ENCODE measurements around the gene SIPA1L2.
A peak's percentile ranks its signal among the peaks of the same experiment; 100 is the strongest.

SIPA1L2 gene

DNA sequence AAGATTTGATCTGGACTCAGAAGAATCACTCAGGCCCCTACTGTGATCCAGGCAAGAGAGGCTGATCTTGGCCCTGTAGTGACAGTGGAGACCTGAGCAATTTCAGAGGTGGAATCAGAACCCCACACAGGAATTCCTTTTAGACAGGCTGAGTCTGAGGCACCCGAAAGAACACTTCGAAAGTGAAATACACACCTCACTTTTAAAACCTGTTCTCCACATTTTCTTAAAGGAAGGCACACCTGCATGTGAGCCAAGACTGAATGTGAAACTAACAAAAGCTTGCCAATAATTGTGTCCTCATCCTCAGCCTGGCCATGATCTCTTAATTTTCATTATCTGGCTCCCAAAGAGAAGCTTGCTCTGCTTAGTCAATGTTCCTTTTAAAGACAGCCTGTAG lies 32.2 kb downstream of the SIPA1L2 start:
- TF ChIP-seq, protein P1, sequence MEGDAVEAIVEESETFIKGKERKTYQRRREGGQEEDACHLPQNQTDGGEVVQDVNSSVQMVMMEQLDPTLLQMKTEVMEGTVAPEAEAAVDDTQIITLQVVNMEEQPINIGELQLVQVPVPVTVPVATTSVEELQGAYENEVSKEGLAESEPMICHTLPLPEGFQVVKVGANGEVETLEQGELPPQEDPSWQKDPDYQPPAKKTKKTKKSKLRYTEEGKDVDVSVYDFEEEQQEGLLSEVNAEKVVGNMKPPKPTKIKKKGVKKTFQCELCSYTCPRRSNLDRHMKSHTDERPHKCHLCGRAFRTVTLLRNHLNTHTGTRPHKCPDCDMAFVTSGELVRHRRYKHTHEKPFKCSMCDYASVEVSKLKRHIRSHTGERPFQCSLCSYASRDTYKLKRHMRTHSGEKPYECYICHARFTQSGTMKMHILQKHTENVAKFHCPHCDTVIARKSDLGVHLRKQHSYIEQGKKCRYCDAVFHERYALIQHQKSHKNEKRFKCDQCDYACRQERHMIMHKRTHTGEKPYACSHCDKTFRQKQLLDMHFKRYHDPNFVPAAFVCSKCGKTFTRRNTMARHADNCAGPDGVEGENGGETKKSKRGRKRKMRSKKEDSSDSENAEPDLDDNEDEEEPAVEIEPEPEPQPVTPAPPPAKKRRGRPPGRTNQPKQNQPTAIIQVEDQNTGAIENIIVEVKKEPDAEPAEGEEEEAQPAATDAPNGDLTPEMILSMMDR (IDR thresholded peaks at IDR 0.05; ENCODE audit: insufficient read depth, low read length, poor library complexity, severe bottlenecking) = no peak

DNA sequence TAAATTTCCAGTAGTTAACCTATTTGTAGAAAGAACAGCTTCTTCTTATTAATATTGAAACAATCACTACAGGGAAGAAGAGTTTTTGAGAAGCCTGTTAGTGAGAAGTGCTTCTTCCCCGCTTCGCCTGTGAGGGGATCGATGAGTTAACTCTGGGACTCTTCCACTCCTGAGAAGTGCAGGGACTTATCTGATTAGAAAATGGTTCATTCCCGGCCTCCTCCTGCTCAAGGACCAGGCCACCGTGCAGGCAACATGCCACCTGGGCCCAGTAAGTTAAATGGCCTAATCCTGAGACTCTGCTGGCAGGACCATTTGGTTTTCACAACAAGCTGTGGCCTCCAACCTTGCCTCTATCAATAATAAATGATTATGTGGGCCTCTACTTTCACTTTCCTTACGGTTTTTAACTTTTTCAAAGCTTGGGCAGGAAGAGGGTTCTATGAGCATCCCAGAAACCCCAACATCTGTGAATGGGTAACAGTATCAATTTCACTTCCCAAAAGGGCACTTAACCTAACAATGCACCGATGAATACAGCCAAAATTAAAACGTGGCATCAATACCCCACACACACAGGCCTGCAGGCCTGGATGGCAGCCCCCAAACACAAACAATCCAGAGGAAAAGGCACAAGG lies 33.1 kb downstream of the SIPA1L2 start:
- no peak for DNase-seq (ENCODE audit: extremely low read depth, insufficient read length)
- TF ChIP-seq, protein P1 (IDR thresholded peaks at IDR 0.05; ENCODE audit: insufficient read depth, low read length, poor library complexity, severe bottlenecking) = no peak
- Histone ChIP-seq H3K27me3 (replicated peaks; ENCODE audit: control insufficient read depth, insufficient read depth, low read length) (no peaks in the 10 kb centered on the region), H3K4me3 (replicated peaks; ENCODE audit: low read depth, low read length) (no peak overlapping the region), H3K36me3 (ENCODE audit: control insufficient read depth, insufficient read depth, low read length) (no peaks in the 10 kb centered on the region)

More for the DNA sequence above, 32.2 kb downstream of the SIPA1L2 start:
- peak; percentile 32 for DNase-seq (ENCODE audit: extremely low read depth, insufficient read length)
- Histone ChIP-seq H3K4me3 (replicated peaks; ENCODE audit: low read depth, low read length) (no peak overlapping the region), H3K36me3 (ENCODE audit: control insufficient read depth, insufficient read depth, low read length) (no peaks in the 10 kb centered on the region), H3K27me3 (replicated peaks; ENCODE audit: control insufficient read depth, insufficient read depth, low read length) (no peaks in the 10 kb centered on the region)

DNA sequence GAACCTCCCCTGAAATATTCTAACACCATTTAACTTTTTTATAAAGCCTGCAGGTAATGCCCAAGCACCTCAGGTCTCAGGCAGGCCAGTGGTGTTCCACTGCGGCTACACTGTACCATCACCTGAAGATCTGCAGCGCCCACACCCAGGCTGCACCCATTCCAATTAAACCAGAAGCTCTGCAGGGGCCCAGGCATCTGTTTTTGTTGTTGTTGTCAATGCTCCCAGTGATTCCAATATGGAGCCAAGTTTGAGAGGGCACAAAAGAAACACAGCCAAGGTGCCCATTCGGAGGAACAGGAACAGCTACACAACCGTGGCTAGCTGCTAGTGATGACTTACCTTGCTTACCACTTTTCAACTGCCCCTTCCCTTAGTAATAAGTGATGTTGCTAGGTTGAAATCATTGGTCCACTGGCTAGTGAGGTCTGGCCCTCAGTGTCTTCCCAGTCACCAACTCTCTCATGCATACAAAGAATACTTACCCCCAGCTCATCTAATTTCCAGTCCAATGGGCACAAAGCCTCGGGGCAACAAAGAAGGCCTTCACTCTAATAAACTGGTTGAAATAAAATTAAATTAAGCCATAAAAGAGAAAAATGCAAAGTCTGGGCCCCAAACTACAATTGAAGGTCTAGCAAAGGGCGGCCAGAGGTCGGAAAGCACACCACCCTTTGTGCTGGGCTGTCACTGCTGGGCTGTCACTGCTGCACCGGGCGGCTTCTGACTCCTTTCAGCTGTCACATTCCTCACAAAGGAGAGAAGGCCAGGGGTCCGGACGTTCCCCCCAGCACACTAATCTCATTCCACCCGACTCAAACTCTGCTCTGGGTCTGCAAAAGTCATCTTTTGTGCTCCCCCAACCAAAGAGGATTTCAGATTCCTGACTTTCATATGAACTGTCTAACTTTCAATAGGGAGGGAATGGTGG lies 34.9 kb downstream of the SIPA1L2 start:
- DNase-seq (ENCODE audit: extremely low read depth, insufficient read length) = no peak
- TF ChIP-seq, protein P1 (IDR thresholded peaks at IDR 0.05; ENCODE audit: insufficient read depth, low read length, poor library complexity, severe bottlenecking) = no peak
- Histone ChIP-seq H3K36me3 (ENCODE audit: control insufficient read depth, insufficient read depth, low read length) (no peaks in the 10 kb centered on the region), H3K27me3 (replicated peaks; ENCODE audit: control insufficient read depth, insufficient read depth, low read length) (no peaks in the 10 kb centered on the region), H3K4me3 (replicated peaks; ENCODE audit: low read depth, low read length) (no peak overlapping the region)

DNA sequence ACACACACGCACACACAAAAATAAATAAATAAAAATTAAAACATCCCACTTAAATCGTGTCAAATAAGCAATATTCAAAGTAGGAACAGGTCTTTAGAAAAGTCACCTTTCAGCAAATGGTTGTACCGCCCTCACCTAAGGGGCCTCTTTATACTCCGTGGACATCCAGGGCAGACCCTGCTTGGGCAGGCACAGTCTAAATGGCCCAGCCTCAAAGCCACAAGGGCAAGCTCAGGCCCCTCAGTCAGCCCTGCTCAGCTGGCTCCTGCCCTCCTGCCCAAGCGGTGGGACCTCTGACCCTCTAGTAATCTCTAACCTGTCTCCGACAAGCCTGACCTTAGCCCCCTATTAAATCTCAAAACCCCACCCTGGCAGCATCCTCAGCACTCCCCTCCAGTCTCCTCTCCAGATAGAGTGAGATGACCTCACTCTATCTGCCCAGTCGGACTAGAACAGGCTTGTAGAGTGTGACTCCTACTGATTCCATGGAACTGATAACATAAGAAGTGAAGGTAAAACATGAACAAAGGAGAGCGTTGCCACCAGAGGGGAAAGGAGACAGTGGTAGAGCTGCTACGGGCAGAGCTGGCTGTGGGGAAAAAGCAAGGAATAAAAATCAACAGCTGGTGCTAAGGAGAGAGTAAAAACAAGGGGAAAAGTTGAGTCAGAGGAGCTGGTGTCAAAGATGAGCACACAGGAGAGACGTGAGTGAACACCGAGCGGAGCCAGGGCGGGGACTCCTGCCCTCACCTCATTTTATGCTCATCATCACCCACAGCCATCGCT lies 36.0 kb downstream of the SIPA1L2 start:
- Histone ChIP-seq H3K36me3 (ENCODE audit: control insufficient read depth, insufficient read depth, low read length) (no peaks in the 10 kb centered on the region), H3K4me3 (replicated peaks; ENCODE audit: low read depth, low read length) (no peak overlapping the region), H3K27me3 (replicated peaks; ENCODE audit: control insufficient read depth, insufficient read depth, low read length) (no peaks in the 10 kb centered on the region)
- DNase-seq (ENCODE audit: extremely low read depth, insufficient read length) = no peak
- TF ChIP-seq, protein P1 (IDR thresholded peaks at IDR 0.05; ENCODE audit: insufficient read depth, low read length, poor library complexity, severe bottlenecking) = no peak

DNA sequence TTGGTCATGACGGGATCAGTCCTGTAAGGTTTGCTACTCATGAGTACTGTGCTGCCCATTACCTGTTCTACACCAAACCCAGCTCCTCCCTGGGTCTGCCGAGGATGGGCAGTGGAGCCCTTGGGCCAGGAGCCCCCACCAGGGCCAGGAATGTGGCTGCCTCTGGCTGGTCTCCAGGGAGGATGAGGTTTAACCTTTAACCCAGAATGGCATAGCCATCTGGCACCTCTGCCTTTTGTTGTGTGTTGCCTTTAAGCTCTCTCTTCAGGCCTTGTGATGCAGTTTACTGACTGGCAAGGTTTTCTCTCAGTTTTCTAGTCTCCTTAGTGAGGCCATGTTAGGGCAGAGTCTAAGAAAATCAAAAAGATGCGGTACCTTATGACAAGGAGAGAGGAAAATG lies 38.6 kb downstream of the SIPA1L2 start:
- Histone ChIP-seq H3K36me3 (ENCODE audit: control insufficient read depth, insufficient read depth, low read length) (no peaks in the 10 kb centered on the region), H3K4me3 (replicated peaks; ENCODE audit: low read depth, low read length) (no peak overlapping the region), H3K27me3 (replicated peaks; ENCODE audit: control insufficient read depth, insufficient read depth, low read length) (no peaks in the 10 kb centered on the region)
- TF ChIP-seq, protein P1 (IDR thresholded peaks at IDR 0.05; ENCODE audit: insufficient read depth, low read length, poor library complexity, severe bottlenecking) = no peak
- DNase-seq (ENCODE audit: extremely low read depth, insufficient read length) = no peak

All from GM06990 (cell line).